ENCODE results near the gene CDH26.
A peak's percentile ranks its signal among the peaks of the same experiment; 100 is the strongest.

The CDH26 gene

GRCh38 chr20:60056407-60057122 lies 98.3 kb downstream of the CDH26 start:
- no peaks in the 10 kb centered on the region for H3K27me3 ChIP-seq (ENCODE audit: insufficient read depth, low read depth, severe bottlenecking)

GRCh38 chr20:60057123-60057865 lies 99.1 kb downstream of the CDH26 start:
- H3K27ac ChIP-seq = peak overlapping the region; percentile 75
- peaks cover 2% of the 10 kb centered on the region for H3K27me3 ChIP-seq (ENCODE audit: insufficient read depth, low read depth, severe bottlenecking)
- DNase-seq = peak; percentile 72
- no peaks in the 10 kb centered on the region for H3K9me3 ChIP-seq (ENCODE audit: severe bottlenecking)
- no peaks in the 10 kb centered on the region for H3K36me3 ChIP-seq
- H3K4me3 ChIP-seq (ENCODE audit: low read depth, low read length) = no peak overlapping the region
- TF ChIP-seq CTCF (IDR thresholded peaks at IDR 0.05; ENCODE audit: low read depth, low read length) = peak; percentile 72

More at GRCh38 chr20:60056407-60057122, 98.3 kb downstream of the CDH26 start:
- no peaks in the 10 kb centered on the region for H3K9me3 ChIP-seq (ENCODE audit: severe bottlenecking)
- no peak overlapping the region for H3K27ac ChIP-seq
- DNase-seq = no peak
- H3K36me3 ChIP-seq = no peaks in the 10 kb centered on the region
- H3K4me3 ChIP-seq (ENCODE audit: low read depth, low read length) = no peak overlapping the region
- TF ChIP-seq CTCF (IDR thresholded peaks at IDR 0.05; ENCODE audit: low read depth, low read length) = no peak

- Histone ChIP-seq H3K27ac (peak overlapping the region; percentile 75), H3K36me3 (no peaks in the 10 kb centered on the region), H3K9me3 (ENCODE audit: severe bottlenecking) (no peaks in the 10 kb centered on the region), H3K4me3 (ENCODE audit: low read depth, low read length) (peak overlapping the region; percentile 20), H3K27me3 (ENCODE audit: insufficient read depth, low read depth, severe bottlenecking) (peaks cover 2% of the 10 kb centered on the region)
- TF ChIP-seq CTCF (IDR thresholded peaks at IDR 0.05; ENCODE audit: low read depth, low read length) = no peak
- peak; percentile 85 for DNase-seq
Observed at GRCh38 chr20:60057866-60058807, 99.9 kb downstream of the CDH26 start.

GRCh38 chr20:60058879-60059278 lies 100.7 kb downstream of the CDH26 start:
- no peak for DNase-seq
- no peaks in the 10 kb centered on the region for H3K9me3 ChIP-seq (ENCODE audit: severe bottlenecking)
- peak overlapping the region; percentile 75 for H3K27ac ChIP-seq
- no peaks in the 10 kb centered on the region for H3K36me3 ChIP-seq
- H3K4me3 ChIP-seq (ENCODE audit: low read depth, low read length) = peak overlapping the region; percentile 20
- no peak for TF ChIP-seq CTCF (IDR thresholded peaks at IDR 0.05; ENCODE audit: low read depth, low read length)
- peaks cover 2% of the 10 kb centered on the region for H3K27me3 ChIP-seq (ENCODE audit: insufficient read depth, low read depth, severe bottlenecking)

GRCh38 chr20:60060006-60060557 lies 101.9 kb downstream of the CDH26 start:
- Histone ChIP-seq H3K4me3 (ENCODE audit: low read depth, low read length) (no peak overlapping the region), H3K36me3 (no peaks in the 10 kb centered on the region), H3K9me3 (ENCODE audit: severe bottlenecking) (no peaks in the 10 kb centered on the region), H3K27me3 (ENCODE audit: insufficient read depth, low read depth, severe bottlenecking) (peaks cover 2% of the 10 kb centered on the region), H3K27ac (no peak overlapping the region)
- no peak for DNase-seq
- TF ChIP-seq CTCF (IDR thresholded peaks at IDR 0.05; ENCODE audit: low read depth, low read length) = no peak
